OCI-LY1 (cell line): ENCODE measurements around the gene ARHGAP24.

ENCODE experiments used
- H2AFZ ChIP-seq: fragments of 200-600 bp; sonication (generic), shearing (Covaris generic); 2 replicates; pipeline ENCODE4 v1.6.0; 2014; ENCODE audit warnings: antibody characterized with exemption, mild to moderate bottlenecking, low read length
- H3F3A ChIP-seq: fragments of 200-600 bp; sonication (generic), shearing (Covaris generic); 2 replicates; pipeline ENCODE4 v1.6.0; 2014; ENCODE audit warnings: mild to moderate bottlenecking, antibody characterized with exemption, low read length, moderate library complexity; ENCODE audit not compliant: insufficient read depth
- H3K27ac ChIP-seq: fragments of 200-600 bp; sonication (generic); 2 replicates; pipeline ENCODE4 v1.5.1; 2014; ENCODE audit warnings: low read length, mixed run types, mild to moderate bottlenecking, low read depth; ENCODE audit not compliant: poor library complexity, severe bottlenecking
- H3K27me3 ChIP-seq: fragments of 200-600 bp; sonication (generic); 2 replicates; pipeline ENCODE4 v1.6.0; 2014; ENCODE audit warnings: antibody characterized with exemption, mild to moderate bottlenecking, low read length, moderate library complexity; ENCODE audit not compliant: insufficient read depth
- H3K36me3 ChIP-seq: fragments of 200-600 bp; sonication (generic); 2 replicates; pipeline ENCODE4 v1.6.1; 2014; ENCODE audit warnings: mild to moderate bottlenecking, antibody characterized with exemption, low read length, moderate library complexity, mixed read lengths; ENCODE audit not compliant: insufficient read depth
- H3K4me1 ChIP-seq: fragments of 200-600 bp; sonication (generic); 2 replicates; pipeline ENCODE4 v1.5.1; 2014; ENCODE audit warnings: mild to moderate bottlenecking, low read length, moderate library complexity; ENCODE audit not compliant: insufficient read depth, severe bottlenecking
- H3K4me2 ChIP-seq: fragments of 200-600 bp; sonication (generic), shearing (Covaris generic); 2 replicates; pipeline ENCODE4 v1.6.1; 2014; ENCODE audit warnings: low read length
- H3K4me3 ChIP-seq: fragments of 200-600 bp; sonication (generic); 2 replicates; pipeline ENCODE4 v1.5.1; 2014; ENCODE audit warnings: low read length, low read depth, mild to moderate bottlenecking, mixed read lengths; ENCODE audit not compliant: poor library complexity, severe bottlenecking
- H3K79me2 ChIP-seq: fragments of 200-600 bp; shearing (Covaris generic); 2 replicates; pipeline ENCODE4 v1.6.1; 2016; ENCODE audit warnings: mixed run types, low read length, mixed read lengths; ENCODE audit not compliant: insufficient read depth
- H3K9ac ChIP-seq: fragments of 200-600 bp; sonication (generic), shearing (Covaris generic); 2 replicates; pipeline ENCODE4 v1.6.1; 2014; ENCODE audit warnings: mild to moderate bottlenecking, low read length, mixed read lengths
- H3K9me2 ChIP-seq: fragments of 200-600 bp; sonication (generic), shearing (Covaris generic); 2 replicates; pipeline ENCODE4 v1.6.1; 2014; ENCODE audit warnings: low read depth, mild to moderate bottlenecking, low read length, mixed read lengths
- H3K9me3 ChIP-seq: fragments of 200-600 bp; shearing (Covaris generic); 2 replicates; pipeline ENCODE4 v1.6.1; 2014; ENCODE audit warnings: low read length, mixed read lengths
- H4K20me1 ChIP-seq: fragments of 200-600 bp; sonication (generic), shearing (Covaris generic); 2 replicates; pipeline ENCODE4 v1.6.0; 2016; ENCODE audit warnings: mild to moderate bottlenecking, low read length; ENCODE audit not compliant: insufficient read depth
- EZH2 ChIP-seq: fragments of 200-600 bp; sonication (generic), shearing (Covaris generic); IDR thresholded peaks from 2 replicates; pipeline ENCODE4 v1.8.0; 2017; ENCODE audit warnings: borderline replicate concordance, mixed run types, mild to moderate bottlenecking, antibody characterized with exemption, low read length, moderate library complexity, mixed read lengths
- TF ChIP-seq, protein P1 (sequence below): fragments of 200-600 bp; sonication (generic), shearing (Covaris generic); IDR thresholded peaks from 2 replicates; pipeline ENCODE4 v1.5.1; 2017; ENCODE audit warnings: mild to moderate bottlenecking, antibody characterized with exemption, low read length, moderate library complexity, mixed read lengths

ARHGAP24 gene

GRCh38 chr4:85732124-85732523, 257.2 kb downstream of the ARHGAP24 start:
- Histone ChIP-seq H3K4me1 (peaks cover 42% of the 10 kb centered on the region), H3F3A (no peaks in the 10 kb centered on the region), H2AFZ (no peak overlapping the region), H3K4me2 (no peak overlapping the region), H3K9me3 (no peaks in the 10 kb centered on the region), H3K9ac (no peak overlapping the region), H3K9me2 (no peaks in the 10 kb centered on the region), H3K27ac (peak overlapping the region; percentile 28), H3K79me2 (peaks cover 10% of the 10 kb centered on the region), H3K27me3 (no peaks in the 10 kb centered on the region), H4K20me1 (no peaks in the 10 kb centered on the region), H3K4me3 (no peak overlapping the region), H3K36me3 (peaks cover 35% of the 10 kb centered on the region)
- TF ChIP-seq, protein P1, sequence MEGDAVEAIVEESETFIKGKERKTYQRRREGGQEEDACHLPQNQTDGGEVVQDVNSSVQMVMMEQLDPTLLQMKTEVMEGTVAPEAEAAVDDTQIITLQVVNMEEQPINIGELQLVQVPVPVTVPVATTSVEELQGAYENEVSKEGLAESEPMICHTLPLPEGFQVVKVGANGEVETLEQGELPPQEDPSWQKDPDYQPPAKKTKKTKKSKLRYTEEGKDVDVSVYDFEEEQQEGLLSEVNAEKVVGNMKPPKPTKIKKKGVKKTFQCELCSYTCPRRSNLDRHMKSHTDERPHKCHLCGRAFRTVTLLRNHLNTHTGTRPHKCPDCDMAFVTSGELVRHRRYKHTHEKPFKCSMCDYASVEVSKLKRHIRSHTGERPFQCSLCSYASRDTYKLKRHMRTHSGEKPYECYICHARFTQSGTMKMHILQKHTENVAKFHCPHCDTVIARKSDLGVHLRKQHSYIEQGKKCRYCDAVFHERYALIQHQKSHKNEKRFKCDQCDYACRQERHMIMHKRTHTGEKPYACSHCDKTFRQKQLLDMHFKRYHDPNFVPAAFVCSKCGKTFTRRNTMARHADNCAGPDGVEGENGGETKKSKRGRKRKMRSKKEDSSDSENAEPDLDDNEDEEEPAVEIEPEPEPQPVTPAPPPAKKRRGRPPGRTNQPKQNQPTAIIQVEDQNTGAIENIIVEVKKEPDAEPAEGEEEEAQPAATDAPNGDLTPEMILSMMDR = no peak
- TF ChIP-seq EZH2 = no peak

- peaks cover 51% of the 10 kb centered on the region for H3K4me1 ChIP-seq
- H3F3A ChIP-seq = no peaks in the 10 kb centered on the region
- no peaks in the 10 kb centered on the region for H4K20me1 ChIP-seq
- peaks cover 18% of the 10 kb centered on the region for H3K79me2 ChIP-seq
- TF ChIP-seq EZH2 = no peak
- TF ChIP-seq, protein P1 = no peak
- peak overlapping the region; percentile 58 for H3K27ac ChIP-seq
- peaks cover 36% of the 10 kb centered on the region for H3K36me3 ChIP-seq
- H3K9me3 ChIP-seq = no peaks in the 10 kb centered on the region
- no peaks in the 10 kb centered on the region for H3K27me3 ChIP-seq
- H3K4me3 ChIP-seq = no peak overlapping the region
- H3K9me2 ChIP-seq = no peaks in the 10 kb centered on the region
- H3K4me2 ChIP-seq = no peak overlapping the region
- H2AFZ ChIP-seq = no peak overlapping the region
- H3K9ac ChIP-seq = no peak overlapping the region
Measured at GRCh38 chr4:85733798-85734197, 258.8 kb downstream of the ARHGAP24 start.

DNA sequence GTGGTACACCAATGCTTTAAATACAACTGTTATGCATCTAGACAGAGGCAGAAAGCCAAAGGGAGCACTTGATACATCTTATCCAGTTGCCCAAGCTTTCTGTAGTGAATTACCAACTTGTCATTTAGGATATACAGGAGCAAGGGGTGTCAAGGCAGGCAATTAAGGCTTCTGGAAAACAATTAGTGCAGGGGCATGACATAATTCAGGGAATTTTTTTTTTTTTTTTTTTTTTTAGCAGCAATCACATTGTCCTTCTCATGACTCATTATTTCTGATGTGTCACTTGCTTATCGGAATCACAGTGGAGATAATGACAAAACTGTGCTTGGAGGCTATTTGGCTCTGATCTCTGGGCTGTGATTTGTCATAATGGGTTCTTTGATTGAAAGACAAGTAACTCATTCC, 259.5 kb downstream of the ARHGAP24 start:
- Histone ChIP-seq H3K9me2 (no peaks in the 10 kb centered on the region), H3K4me1 (peaks cover 58% of the 10 kb centered on the region), H3K27me3 (no peaks in the 10 kb centered on the region), H4K20me1 (no peaks in the 10 kb centered on the region), H3K9me3 (no peaks in the 10 kb centered on the region), H3K4me3 (no peak overlapping the region), H3F3A (no peaks in the 10 kb centered on the region), H3K27ac (peak overlapping the region; percentile 58), H3K4me2 (no peak overlapping the region), H3K36me3 (peaks cover 36% of the 10 kb centered on the region), H3K9ac (no peak overlapping the region), H3K79me2 (peaks cover 23% of the 10 kb centered on the region), H2AFZ (no peak overlapping the region)
- no peak for TF ChIP-seq EZH2
- TF ChIP-seq, protein P1 = no peak
